A673 (cell line): ENCODE data around the gene PTRH1.

ENCODE experiments used
- EZH2 ChIP-seq: fragments of 200-600 bp; sonication (generic); IDR thresholded peaks from 2 replicates; pipeline ENCODE4 v1.6.1; 2017; ENCODE audit warnings: borderline replicate concordance, low read depth, mild to moderate bottlenecking, mixed read lengths, antibody characterized with exemption, low read length; ENCODE audit not compliant: poor library complexity, severe bottlenecking
- TF ChIP-seq, protein P1 (sequence below): fragments of 300-800, 200-600 bp; sonication (generic); conservative IDR thresholded peaks from 2 replicates; pipeline ENCODE4 v1.5.1; 2017; ENCODE audit warnings: low read depth, mild to moderate bottlenecking, antibody characterized with exemption, low read length, moderate library complexity, mixed read lengths

DNA sequence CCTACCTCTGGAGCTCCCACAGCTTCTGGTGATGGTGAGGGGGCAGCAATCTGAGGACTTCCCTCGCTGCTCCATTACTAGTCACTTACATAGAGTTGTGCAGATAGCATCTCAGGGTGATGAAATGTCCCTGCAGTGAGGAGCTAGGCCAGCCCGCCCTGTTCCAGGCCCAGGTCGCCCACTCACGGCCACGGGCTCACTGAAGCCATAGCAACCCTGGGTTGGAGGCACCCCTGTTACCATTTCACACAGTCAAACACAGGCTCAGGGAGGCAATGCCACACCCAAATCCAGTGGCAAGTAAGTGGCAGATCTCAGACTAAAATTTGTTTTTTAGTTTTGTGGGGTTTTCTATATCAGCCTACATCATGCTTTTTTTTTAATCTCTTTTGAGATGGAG is 43.4 kb upstream of the PTRH1 start:
- TF ChIP-seq EZH2: no peak
- TF ChIP-seq, protein P1, sequence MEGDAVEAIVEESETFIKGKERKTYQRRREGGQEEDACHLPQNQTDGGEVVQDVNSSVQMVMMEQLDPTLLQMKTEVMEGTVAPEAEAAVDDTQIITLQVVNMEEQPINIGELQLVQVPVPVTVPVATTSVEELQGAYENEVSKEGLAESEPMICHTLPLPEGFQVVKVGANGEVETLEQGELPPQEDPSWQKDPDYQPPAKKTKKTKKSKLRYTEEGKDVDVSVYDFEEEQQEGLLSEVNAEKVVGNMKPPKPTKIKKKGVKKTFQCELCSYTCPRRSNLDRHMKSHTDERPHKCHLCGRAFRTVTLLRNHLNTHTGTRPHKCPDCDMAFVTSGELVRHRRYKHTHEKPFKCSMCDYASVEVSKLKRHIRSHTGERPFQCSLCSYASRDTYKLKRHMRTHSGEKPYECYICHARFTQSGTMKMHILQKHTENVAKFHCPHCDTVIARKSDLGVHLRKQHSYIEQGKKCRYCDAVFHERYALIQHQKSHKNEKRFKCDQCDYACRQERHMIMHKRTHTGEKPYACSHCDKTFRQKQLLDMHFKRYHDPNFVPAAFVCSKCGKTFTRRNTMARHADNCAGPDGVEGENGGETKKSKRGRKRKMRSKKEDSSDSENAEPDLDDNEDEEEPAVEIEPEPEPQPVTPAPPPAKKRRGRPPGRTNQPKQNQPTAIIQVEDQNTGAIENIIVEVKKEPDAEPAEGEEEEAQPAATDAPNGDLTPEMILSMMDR: no peak
